Neuronal stem cell (in vitro differentiated cells): ENCODE data around the gene ATG9A.

Experiments
- DNase-seq: peaks from one replicate; pipeline ENCODE4 v3.0.0-alpha.2; 2013; ENCODE audit warnings: low spot score
- H2AFZ ChIP-seq: one replicate; pipeline ENCODE4 v1.6.1; 2013; ENCODE audit warnings: mild to moderate bottlenecking, low read length, inconsistent platforms
- H2AK5ac ChIP-seq: 2 replicates; pipeline ENCODE4 v1.6.1; 2013; ENCODE audit warnings: low read depth, mild to moderate bottlenecking, inconsistent platforms, low read length, moderate library complexity, mixed read lengths
- H2BK120ac ChIP-seq: 2 replicates; pipeline ENCODE4 v1.6.1; 2013; ENCODE audit warnings: low read depth, mild to moderate bottlenecking, inconsistent platforms, low read length, moderate library complexity, mixed read lengths
- H2BK12ac ChIP-seq: one replicate; pipeline ENCODE4 v1.6.1; 2013; ENCODE audit warnings: low read length, inconsistent platforms
- H2BK15ac ChIP-seq: 2 replicates; pipeline ENCODE4 v1.6.1; 2013; ENCODE audit warnings: mild to moderate bottlenecking, low read length, inconsistent platforms, mixed read lengths
- H2BK5ac ChIP-seq: one replicate; pipeline ENCODE4 v1.6.1; 2013; ENCODE audit warnings: inconsistent platforms, mild to moderate bottlenecking, low read length, moderate library complexity
- H3K14ac ChIP-seq: one replicate; pipeline ENCODE4 v1.6.1; 2013; ENCODE audit warnings: low read length, inconsistent platforms
- H3K18ac ChIP-seq: 2 replicates; pipeline ENCODE4 v1.6.1; 2013; ENCODE audit warnings: low read length, inconsistent platforms
- H3K23ac ChIP-seq: 2 replicates; pipeline ENCODE4 v1.6.1; 2013; ENCODE audit warnings: low read depth, mild to moderate bottlenecking, mixed read lengths, low read length, inconsistent platforms; ENCODE audit not compliant: poor library complexity
- H3K27ac ChIP-seq: replicated peaks from 3 replicates; pipeline ENCODE4 v1.5.1; 2013; ENCODE audit warnings: low read length, inconsistent platforms
- H3K27me3 ChIP-seq, 3 experiments: 2 replicates each; pipeline ENCODE4 v1.6.1; 2013; ENCODE audit warnings: low read length in 3 of 3, mild to moderate bottlenecking in 2 of 3, inconsistent platforms in 1 of 3, low read depth in 1 of 3, mixed read lengths in 1 of 3, moderate library complexity in 1 of 3; ENCODE audit not compliant: control insufficient read depth in 3 of 3, insufficient read depth in 3 of 3
- H3K36me3 ChIP-seq, 2 donors: replicated peaks in 1 of 2; 2 replicates each; pipeline ENCODE4 v1.6.1; 2013; ENCODE audit warnings: low read length in 2 of 2; ENCODE audit not compliant: control insufficient read depth in 2 of 2, insufficient read depth in 2 of 2
- H3K4ac ChIP-seq: 2 replicates; pipeline ENCODE4 v1.6.1; 2013; ENCODE audit warnings: inconsistent platforms, mild to moderate bottlenecking, low read length, moderate library complexity
- H3K4me1 ChIP-seq, 2 donors: 1 replicate in 1 of 2; 2 replicates in 1 of 2; pipeline ENCODE4 v1.6.1; 2013; ENCODE audit warnings: low read length in 2 of 2, low read depth in 1 of 2; ENCODE audit not compliant: control insufficient read depth in 2 of 2, insufficient read depth in 1 of 2
- H3K4me2 ChIP-seq: one replicate; pipeline ENCODE4 v1.6.1; 2013; ENCODE audit warnings: mild to moderate bottlenecking, low read length, inconsistent platforms; ENCODE audit not compliant: insufficient read depth, poor library complexity, severe bottlenecking
- H3K4me3 ChIP-seq, 2 donors: 2 replicates each; pipeline ENCODE4 v1.5.1; 2013; ENCODE audit warnings: low read length in 2 of 2, mild to moderate bottlenecking in 2 of 2, inconsistent platforms in 1 of 2, moderate library complexity in 1 of 2
- H3K79me1 ChIP-seq: one replicate; pipeline ENCODE4 v1.6.1; 2013; ENCODE audit warnings: low read depth, mild to moderate bottlenecking, inconsistent platforms, low read length, moderate library complexity
- H3K9ac ChIP-seq: one replicate; pipeline ENCODE4 v1.6.1; 2013; ENCODE audit warnings: mild to moderate bottlenecking, low read depth, low read length, inconsistent platforms; ENCODE audit not compliant: poor library complexity
- H3K9me3 ChIP-seq, 2 donors: replicated peaks in 1 of 2; 2 replicates each; pipeline versions ENCODE3 to v1.6.1; 2013; ENCODE audit warnings: low read length in 2 of 2, mild to moderate bottlenecking in 2 of 2, inconsistent platforms in 1 of 2, low read depth in 1 of 2, mixed read lengths in 1 of 2, moderate library complexity in 1 of 2; ENCODE audit not compliant: control insufficient read depth in 2 of 2, insufficient read depth in 1 of 2
- H4K8ac ChIP-seq: one replicate; pipeline ENCODE4 v1.6.1; 2013; ENCODE audit warnings: low read depth, mild to moderate bottlenecking, inconsistent platforms, low read length, moderate library complexity
- H4K91ac ChIP-seq: one replicate; pipeline ENCODE4 v1.6.1; 2013; ENCODE audit warnings: low read length, low read depth, mild to moderate bottlenecking, inconsistent platforms; ENCODE audit not compliant: poor library complexity
- WGBS, 2 donors: extraction: QIAGEN DNeasy Blood & Tissue Kit; methylation state at CpG; one replicate each; pipeline ENCODE4 v1.1.7; 2013; ENCODE audit warnings: missing lambda C conversion rate in 2 of 2, mixed read lengths in 1 of 2; ENCODE audit not compliant: insufficient read length in 2 of 2, insufficient replicate concordance in 1 of 2; ENCODE audit errors: extremely low coverage in 2 of 2; 5-methylcytosine and 5-hydroxymethylcytosine counted together

The ATG9A gene

DNA sequence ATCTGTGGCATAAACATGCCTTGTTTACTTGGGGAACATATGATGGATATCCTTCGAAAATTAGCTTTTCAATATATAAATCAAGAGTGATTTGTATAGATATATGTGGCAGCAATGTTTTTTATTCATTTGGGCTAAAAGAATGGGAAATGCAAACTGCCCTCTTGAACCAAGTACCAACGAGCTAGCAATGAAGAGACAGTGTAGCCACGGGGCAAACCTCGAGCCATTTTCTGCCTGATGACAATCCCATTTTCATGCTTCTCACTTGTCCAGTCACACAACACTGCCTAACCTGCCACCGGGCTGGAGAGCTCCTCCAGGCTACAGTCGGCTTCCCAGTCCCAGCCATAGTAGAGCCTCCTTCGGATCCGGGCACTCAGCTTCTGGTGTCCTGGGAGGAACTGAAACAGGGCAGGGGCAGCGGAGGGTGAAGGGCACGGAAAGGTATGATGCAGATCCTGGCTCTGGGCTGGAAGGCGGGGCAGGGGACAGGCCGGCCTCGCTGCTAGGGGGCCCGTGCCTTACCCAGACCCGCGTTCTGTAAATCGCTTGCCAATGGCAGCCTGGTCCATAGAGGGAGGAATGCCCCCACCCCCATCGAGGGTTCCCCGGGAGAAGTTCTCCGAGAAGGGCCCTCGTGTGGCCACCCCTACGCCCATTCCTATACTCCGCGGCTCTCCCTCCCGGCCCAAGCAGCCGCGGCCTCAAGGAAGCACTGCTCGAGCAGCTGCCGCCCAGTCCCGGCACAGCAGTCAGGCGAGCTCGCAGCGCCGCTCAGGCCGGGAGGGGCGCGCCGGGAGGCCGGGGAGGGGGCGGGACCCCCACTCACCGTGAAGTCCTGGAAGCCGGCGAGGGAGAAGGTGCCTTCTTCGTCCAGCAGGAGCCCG lies 53.3 kb downstream of the ATG9A start:
- H3K36me3 ChIP-seq, result peaks cover 24 to 54% of the 10 kb centered on the region in 2 donors
- H3K9ac ChIP-seq, result peak overlapping the region; percentile 93
- peak overlapping the region; percentile 79 for H2BK5ac ChIP-seq
- H3K9me3 ChIP-seq, result no peaks in the 10 kb centered on the region
- H3K23ac ChIP-seq, result peak overlapping the region; percentile 82
- H3K27ac ChIP-seq, result peak overlapping the region; percentile 83
- H2BK12ac ChIP-seq, result peak overlapping the region; percentile 49
- H4K91ac ChIP-seq, result no peak overlapping the region
- H2AK5ac ChIP-seq, result peak overlapping the region; percentile 52
- H3K79me1 ChIP-seq, result peaks cover 5% of the 10 kb centered on the region
- H2AFZ ChIP-seq, result peak overlapping the region; percentile 99
- peak overlapping the region; percentile 65 for H2BK15ac ChIP-seq
- peak overlapping the region; percentile 95 for H3K18ac ChIP-seq
- H2BK120ac ChIP-seq, result no peak overlapping the region
- H3K14ac ChIP-seq, result peak overlapping the region; percentile 76
- peak overlapping the region; percentile 86 to 89 for H3K4me3 ChIP-seq
- no peaks in the 10 kb centered on the region for H3K27me3 ChIP-seq
- H4K8ac ChIP-seq, result no peak overlapping the region
- DNase-seq, result peak; percentile 59
- H3K4me2 ChIP-seq, result peak overlapping the region; percentile 86
- H3K4ac ChIP-seq, result no peak overlapping the region
- peaks cover 8 to 9% of the 10 kb centered on the region in 2 donors for H3K4me1 ChIP-seq
- no CpG with 5 or more reads among the region's 45 CpGs for WGBS, 2 donors

DNA sequence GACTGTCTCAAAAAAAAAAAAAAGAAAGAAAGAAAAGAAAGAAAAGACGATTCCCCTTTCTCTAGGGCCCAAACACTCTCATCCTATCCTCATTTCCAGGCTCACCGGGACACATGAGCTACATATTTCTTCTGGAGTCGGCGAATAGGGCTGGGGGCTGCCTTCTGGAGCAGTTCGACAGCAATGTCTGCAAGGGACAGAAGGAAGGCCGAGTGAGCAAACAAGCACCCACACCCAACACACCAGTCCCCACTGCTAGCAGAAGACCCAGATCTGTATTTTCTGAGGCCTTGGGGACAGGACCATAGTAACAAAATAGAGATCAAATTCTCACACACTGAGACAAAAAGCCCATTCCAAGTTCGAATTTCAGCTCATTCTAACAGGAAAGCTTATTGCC lies 54.0 kb downstream of the ATG9A start:
- Histone ChIP-seq H2BK5ac (no peak overlapping the region), H3K27me3 (no peaks in the 10 kb centered on the region), H3K36me3 (peaks cover 17 to 48% of the 10 kb centered on the region in 2 donors), H3K4ac (no peak overlapping the region), H3K4me3 (peak overlapping the region in 1 of 2 donors; percentile 89), H2BK120ac (no peak overlapping the region), H3K4me2 (no peak overlapping the region), H3K27ac (no peak overlapping the region), H4K8ac (no peak overlapping the region), H2AFZ (no peak overlapping the region), H2BK12ac (no peak overlapping the region), H3K14ac (no peak overlapping the region), H2AK5ac (no peak overlapping the region), H3K4me1 (peaks cover 8 to 9% of the 10 kb centered on the region in 2 donors), H2BK15ac (no peak overlapping the region), H3K23ac (no peak overlapping the region), H3K79me1 (peaks cover 5% of the 10 kb centered on the region), H3K9me3 (no peaks in the 10 kb centered on the region), H3K9ac (no peak overlapping the region), H3K18ac (no peak overlapping the region), H4K91ac (no peak overlapping the region)
- WGBS, 2 donors, result no CpG with 5 or more reads among the region's 7 CpGs
- no peak for DNase-seq

DNA sequence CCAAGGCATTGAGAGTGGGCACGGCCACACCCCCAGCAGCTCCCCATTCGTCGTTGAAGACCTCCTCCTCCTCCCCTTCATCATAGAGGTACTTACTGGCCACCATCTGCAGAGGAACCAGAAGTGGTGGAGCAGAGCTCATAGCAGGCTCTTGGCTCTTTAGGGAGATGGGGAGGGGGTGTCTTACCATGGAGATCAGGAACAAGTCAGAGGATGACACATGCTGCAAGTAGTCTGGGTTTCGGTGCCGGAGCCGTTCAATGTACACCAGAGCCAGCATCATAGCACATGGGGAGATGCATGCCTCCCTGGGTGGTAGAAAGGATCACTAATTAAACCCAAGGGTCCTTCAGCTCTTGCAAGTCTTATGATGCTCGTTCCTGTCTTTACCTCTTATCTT lies 54.6 kb downstream of the ATG9A start:
- no peak overlapping the region for H3K4me3 ChIP-seq
- H3K4me2 ChIP-seq, result no peak overlapping the region
- H3K36me3 ChIP-seq, result peaks cover 13 to 41% of the 10 kb centered on the region in 2 donors
- H3K27me3 ChIP-seq, result no peaks in the 10 kb centered on the region
- H4K91ac ChIP-seq, result no peak overlapping the region
- H3K4me1 ChIP-seq, result peaks cover 8 to 9% of the 10 kb centered on the region in 2 donors
- DNase-seq, result no peak
- H3K23ac ChIP-seq, result no peak overlapping the region
- H3K9ac ChIP-seq, result no peak overlapping the region
- peaks cover 5% of the 10 kb centered on the region for H3K79me1 ChIP-seq
- no CpG with 5 or more reads among the region's 7 CpGs for WGBS, 2 donors
- H2BK15ac ChIP-seq, result no peak overlapping the region
- no peak overlapping the region for H2BK120ac ChIP-seq
- no peak overlapping the region for H2BK12ac ChIP-seq
- H2AFZ ChIP-seq, result no peak overlapping the region
- H3K9me3 ChIP-seq, result no peaks in the 10 kb centered on the region
- no peak overlapping the region for H3K14ac ChIP-seq
- H2AK5ac ChIP-seq, result no peak overlapping the region
- H4K8ac ChIP-seq, result no peak overlapping the region
- H3K4ac ChIP-seq, result no peak overlapping the region
- no peak overlapping the region for H2BK5ac ChIP-seq
- H3K18ac ChIP-seq, result no peak overlapping the region
- no peak overlapping the region for H3K27ac ChIP-seq

DNA sequence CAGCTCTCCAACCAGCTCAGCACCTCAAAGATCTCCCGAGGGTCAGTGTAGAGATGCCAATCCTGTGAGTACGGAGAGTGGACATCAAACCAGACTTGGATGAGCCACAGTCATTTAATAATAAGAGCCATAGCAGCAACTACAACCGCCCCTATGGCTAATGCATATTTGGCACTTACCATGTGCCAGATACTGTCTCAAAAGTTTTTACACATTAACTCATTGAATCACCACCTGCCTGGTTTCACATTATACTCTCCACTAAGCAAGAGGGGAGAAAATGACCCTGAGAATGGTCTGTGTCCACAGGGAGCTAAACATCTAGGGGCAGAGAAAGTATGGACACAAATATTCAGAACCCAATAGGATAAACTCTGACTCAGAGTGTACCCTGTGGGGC lies 55.3 kb downstream of the ATG9A start:
- peaks cover 8 to 9% of the 10 kb centered on the region in 2 donors for H3K4me1 ChIP-seq
- no peak overlapping the region for H2BK15ac ChIP-seq
- no peak overlapping the region for H4K91ac ChIP-seq
- no peak overlapping the region for H2BK5ac ChIP-seq
- no peak overlapping the region for H2AFZ ChIP-seq
- no peak overlapping the region for H2AK5ac ChIP-seq
- WGBS, 2 donors, result no CpG with 5 or more reads among the region's 3 CpGs
- no peak overlapping the region for H3K4me3 ChIP-seq
- no peak overlapping the region for H4K8ac ChIP-seq
- H3K79me1 ChIP-seq, result peaks cover 5% of the 10 kb centered on the region
- no peaks in the 10 kb centered on the region for H3K27me3 ChIP-seq
- H3K9me3 ChIP-seq, result no peaks in the 10 kb centered on the region
- H3K4ac ChIP-seq, result no peak overlapping the region
- no peak overlapping the region for H3K23ac ChIP-seq
- no peak overlapping the region for H3K14ac ChIP-seq
- H2BK12ac ChIP-seq, result no peak overlapping the region
- H3K9ac ChIP-seq, result no peak overlapping the region
- no peak overlapping the region for H3K27ac ChIP-seq
- no peak overlapping the region for H2BK120ac ChIP-seq
- H3K18ac ChIP-seq, result no peak overlapping the region
- H3K4me2 ChIP-seq, result no peak overlapping the region
- H3K36me3 ChIP-seq, result peaks cover 11 to 36% of the 10 kb centered on the region in 2 donors
- DNase-seq, result no peak
